HG03521 (cell line): ENCODE data around the gene BTBD9.
"Not testable (repeated sequence)": the region's sequence is repeated elsewhere in the genome, so short reads cannot be mapped to it uniquely, and the experiment has no call there.

Experiments used
- ATAC-seq: cut with Tn5 transposase; IDR thresholded peaks from one replicate; pipeline ENCODE4 v1.9.1; 2021; ENCODE audit warnings: mild to moderate bottlenecking, moderate library complexity; ENCODE audit not compliant: unreplicated experiment

Gene BTBD9

GRCh38 chr6:38136547-38136946, 503.2 kb downstream of the BTBD9 start:
- ATAC-seq, result no peak

- no peak for ATAC-seq
These were observed 505.0 kb downstream of the BTBD9 start for GRCh38 chr6:38134704-38135088.

GRCh38 chr6:38133932-38134703, 505.6 kb downstream of the BTBD9 start:
- ATAC-seq, result no peak

GRCh38 chr6:38131527-38131965, 508.2 kb downstream of the BTBD9 start:
- ATAC-seq, result no peak

GRCh38 chr6:38127284-38127683, 512.4 kb downstream of the BTBD9 start:
- no peak for ATAC-seq

GRCh38 chr6:38124224-38124926, 515.4 kb downstream of the BTBD9 start:
- not testable (repeated sequence) for ATAC-seq

GRCh38 chr6:38119516-38119915, 520.2 kb downstream of the BTBD9 start:
- no peak for ATAC-seq

GRCh38 chr6:38118791-38119365, 520.9 kb downstream of the BTBD9 start:
- ATAC-seq, result no peak
